IMR-90 (cell line): ENCODE measurements around the gene EPS15. TPM values are rescaled to one million over a fixed set of nuclear protein-coding genes. Genes with fewer than 3 reads are reported as not detected.

Experiments used
- ATAC-seq: fragments of 200-7000 bp; cut with Tn5 transposase; 2 replicates; pipeline ENCODE4 v1.9.1; 2020; ENCODE audit warnings: low read depth, mild to moderate bottlenecking, moderate library complexity
- BruUV-seq: library from RNA; stranded (reverse); fragments of 400-500 nt; replicated peaks from 2 replicates; lab custom pipeline; 2021; lab: Mats Ljungman, UMichigan
- CTCF ChIA-PET: fragments of 300-600 bp; formaldehyde crosslinking; extraction: SDS; loops from one replicate; lab custom pipeline; 2021; ENCODE audit warnings: antibody characterized with exemption; lab: Yijun Ruan, JAX
- POLR2A ChIA-PET: fragments of 300-600 bp; sonication (Branson Sonifier 250); formaldehyde crosslinking; loops from one replicate; lab custom pipeline; 2022; ENCODE audit warnings: antibody characterized with exemption; ENCODE audit not compliant: unreplicated experiment; lab: Charles Lee
- DNase-seq: peaks from one replicate; pipeline ENCODE4 v3.0.0; 2013
- H2AFZ ChIP-seq: replicated peaks from 2 replicates; pipeline ENCODE3; 2013; ENCODE audit warnings: low read length, mild to moderate bottlenecking; ENCODE audit not compliant: poor library complexity
- H2AK5ac ChIP-seq: 2 replicates; pipeline ENCODE4 v1.6.1; 2013; ENCODE audit warnings: low read depth, low read length, inconsistent platforms
- H2AK9ac ChIP-seq: replicated peaks from 2 replicates; pipeline ENCODE3; 2013; ENCODE audit warnings: mild to moderate bottlenecking, low read depth, low read length, moderate library complexity; ENCODE audit not compliant: poor library complexity
- H2BK120ac ChIP-seq: 2 replicates; pipeline ENCODE4 v1.6.1; 2013; ENCODE audit warnings: low read depth, low read length, inconsistent platforms
- H2BK15ac ChIP-seq: 3 replicates; pipeline ENCODE4 v1.6.1; 2013; ENCODE audit warnings: low read depth, low read length, inconsistent platforms
- H2BK20ac ChIP-seq: 2 replicates; pipeline ENCODE4 v1.6.1; 2013; ENCODE audit warnings: low read depth, mild to moderate bottlenecking, inconsistent platforms, low read length, moderate library complexity
- H2BK5ac ChIP-seq: 2 replicates; pipeline ENCODE4 v1.6.1; 2013; ENCODE audit warnings: mild to moderate bottlenecking, low read depth, low read length, inconsistent platforms; ENCODE audit not compliant: poor library complexity, severe bottlenecking
- H3K14ac ChIP-seq: replicated peaks from 2 replicates; pipeline ENCODE4 v1.6.1; 2013; ENCODE audit warnings: low read depth, low read length, inconsistent platforms
- H3K18ac ChIP-seq: 2 replicates; pipeline ENCODE4 v1.6.1; 2013; ENCODE audit warnings: low read depth, low read length, control low read depth
- H3K23ac ChIP-seq: 2 replicates; pipeline ENCODE4 v1.6.1; 2013; ENCODE audit warnings: low read depth, low read length, inconsistent platforms
- H3K27ac ChIP-seq: 2 replicates; pipeline ENCODE4 v1.5.1; 2013; ENCODE audit warnings: mild to moderate bottlenecking, control low read depth, low read length; ENCODE audit not compliant: insufficient read depth
- H3K27me3 ChIP-seq: 2 replicates; pipeline ENCODE4 v1.6.1; 2013; ENCODE audit warnings: low read length; ENCODE audit not compliant: control insufficient read depth, insufficient read depth
- H3K36me3 ChIP-seq: 2 replicates; pipeline ENCODE4 v1.6.1; 2013; ENCODE audit warnings: low read length, mixed read lengths; ENCODE audit not compliant: control insufficient read depth, insufficient read depth
- H3K4ac ChIP-seq: 2 replicates; pipeline ENCODE4 v1.6.1; 2013; ENCODE audit warnings: low read depth, low read length, inconsistent platforms
- H3K4me1 ChIP-seq: 2 replicates; pipeline ENCODE4 v1.6.1; 2013; ENCODE audit warnings: low read length, mixed read lengths; ENCODE audit not compliant: control insufficient read depth, insufficient read depth
- H3K4me2 ChIP-seq: 2 replicates; pipeline ENCODE4 v1.6.1; 2013; ENCODE audit warnings: low read depth, mild to moderate bottlenecking, control low read depth, low read length, moderate library complexity
- H3K4me3 ChIP-seq: 2 replicates; pipeline ENCODE4 v1.5.1; 2013; ENCODE audit warnings: low read depth, mild to moderate bottlenecking, control low read depth, low read length, moderate library complexity; ENCODE audit not compliant: insufficient read depth
- H3K56ac ChIP-seq: 2 replicates; pipeline ENCODE4 v1.6.1; 2013; ENCODE audit warnings: low read length, inconsistent platforms; ENCODE audit not compliant: insufficient read depth; ENCODE audit errors: extremely low read depth
- H3K79me1 ChIP-seq, 2 experiments: 2 replicates each; pipeline ENCODE4 v1.6.1; 2013; ENCODE audit warnings: low read length in 2 of 2, inconsistent platforms in 1 of 2, low read depth in 1 of 2
- H3K9ac ChIP-seq: 2 replicates; pipeline ENCODE4 v1.6.1; 2013; ENCODE audit warnings: low read depth, low read length, control low read depth
- H3K9me1 ChIP-seq: 2 replicates; pipeline ENCODE4 v1.6.1; 2013; ENCODE audit warnings: low read length, inconsistent platforms; ENCODE audit not compliant: insufficient read depth
- H3K9me3 ChIP-seq: 2 replicates; pipeline ENCODE4 v1.6.1; 2013; ENCODE audit warnings: low read length; ENCODE audit not compliant: control insufficient read depth, insufficient read depth
- H4K20me1 ChIP-seq: 2 replicates; pipeline ENCODE4 v1.6.1; 2013; ENCODE audit warnings: low read length, inconsistent platforms; ENCODE audit not compliant: insufficient read depth
- H4K5ac ChIP-seq: 2 replicates; pipeline ENCODE4 v1.6.1; 2013; ENCODE audit warnings: mild to moderate bottlenecking, low read depth, low read length, control low read depth
- H4K8ac ChIP-seq, 2 experiments: 2 replicates each; pipeline ENCODE4 v1.6.1; 2013; ENCODE audit warnings: low read depth in 2 of 2, low read length in 2 of 2, control low read depth in 1 of 2, inconsistent platforms in 1 of 2
- H4K91ac ChIP-seq: 2 replicates; pipeline ENCODE4 v1.6.1; 2013; ENCODE audit warnings: low read depth, low read length, inconsistent platforms; ENCODE audit not compliant: insufficient read depth
- BHLHE40 ChIP-seq: fragments of 150-350 bp; IDR thresholded peaks from 2 replicates; pipeline ENCODE4 v1.6.1; 2016; ENCODE audit warnings: mild to moderate bottlenecking, low read depth, low read length
- CEBPB ChIP-seq: IDR thresholded peaks from 2 replicates; pipeline ENCODE4 v1.6.1; 2012; ENCODE audit warnings: low read depth, low read length, improper control_type of control experiment
- CHD1 ChIP-seq: IDR thresholded peaks from 2 replicates; pipeline ENCODE4 v1.6.1; 2012; ENCODE audit warnings: low read depth, low read length, improper control_type of control experiment
- CTCF ChIP-seq: conservative IDR thresholded peaks from 2 replicates; pipeline ENCODE4 v1.5.1; 2012; ENCODE audit warnings: mild to moderate bottlenecking, low read depth, low read length, improper control_type of control experiment
- FOS ChIP-seq: fragments of 150-350 bp; IDR thresholded peaks from 2 replicates; pipeline ENCODE4 v1.6.1; 2016; ENCODE audit warnings: low read depth, low read length
- MAFK ChIP-seq: IDR thresholded peaks from 2 replicates; pipeline ENCODE4 v1.6.1; 2012; ENCODE audit warnings: low read depth, low read length, improper control_type of control experiment
- MAZ ChIP-seq: IDR thresholded peaks from 2 replicates; pipeline ENCODE4 v1.6.1; 2012; ENCODE audit warnings: low read depth, mild to moderate bottlenecking, low read length, improper control_type of control experiment, moderate library complexity, borderline replicate concordance
- MXI1 ChIP-seq: IDR thresholded peaks from 2 replicates; pipeline ENCODE4 v1.6.1; 2012; ENCODE audit warnings: low read depth, mild to moderate bottlenecking, low read length, moderate library complexity, borderline replicate concordance
- NFE2L2 ChIP-seq: fragments of 150-350 bp; IDR thresholded peaks from 2 replicates; pipeline ENCODE4 v1.6.1; 2016; ENCODE audit warnings: low read depth, mild to moderate bottlenecking, low read length
- POLR2A ChIP-seq: IDR thresholded peaks from 2 replicates; pipeline ENCODE4 v1.6.1; 2012; ENCODE audit warnings: mild to moderate bottlenecking, low read depth, low read length
- RAD21 ChIP-seq: IDR thresholded peaks from 2 replicates; pipeline ENCODE4 v1.6.1; 2012; ENCODE audit warnings: low read length, improper control_type of control experiment
- RCOR1 ChIP-seq: IDR thresholded peaks from 2 replicates; pipeline ENCODE4 v1.6.1; 2012; ENCODE audit warnings: mild to moderate bottlenecking, low read length, improper control_type of control experiment; ENCODE audit not compliant: insufficient replicate concordance
- RFX5 ChIP-seq: IDR thresholded peaks from 2 replicates; pipeline ENCODE4 v1.8.0; 2012; ENCODE audit warnings: low read depth, mild to moderate bottlenecking, low read length, moderate library complexity
- SMC3 ChIP-seq: fragments of 150-350 bp; IDR thresholded peaks from 2 replicates; pipeline ENCODE4 v1.6.1; 2016; ENCODE audit warnings: low read depth, mild to moderate bottlenecking, antibody characterized with exemption, low read length, moderate library complexity
- USF2 ChIP-seq: fragments of 150-350 bp; IDR thresholded peaks from 2 replicates; pipeline ENCODE4 v1.6.1; 2017; ENCODE audit warnings: mild to moderate bottlenecking, antibody characterized with exemption, low read length, low read depth
- dilution Hi-C: fragments of 300-500 bp; cut with HindIII; formaldehyde crosslinking; loops from one replicate; pipeline ENCODE4 v1.14.3; 2018; ENCODE audit warnings: low sequenced_read_pairs; ENCODE audit not compliant: unreplicated experiment
- in situ Hi-C: fragments of 300-500 bp; cut with MboI; formaldehyde crosslinking; loops from 3 replicates; pipeline ENCODE4 v1.14.3; 2019; ENCODE audit warnings: low sequenced_read_pairs, inconsistent platforms, mixed read lengths
- intact Hi-C: fragments of 100-400 bp; cut with micrococcal nuclease; formaldehyde crosslinking; loops from 2 replicates; pipeline ENCODE4 v1.10.0; 2022
- polyA plus RNA-seq, 3 experiments: library from polyadenylated mRNA; depleted of rRNA; stranded (reverse); fragments of >200 nt; gene quantifications; 2 replicates each; pipeline ENCODE4 v1.2.3, GENCODE V29; 2012; ENCODE audit warnings: low replicate concordance in 1 of 3
- total RNA-seq: library from RNA; depleted of rRNA; stranded (reverse); fragments of >200 nt; gene quantifications from 2 replicates; pipeline ENCODE4 v1.2.3, GENCODE V29; 2012
- TF ChIP-seq, protein P1 (sequence below): fragments of 150-350 bp; IDR thresholded peaks from 2 replicates; pipeline ENCODE4 v1.6.1; 2016; ENCODE audit warnings: low read depth, mild to moderate bottlenecking, low read length, moderate library complexity, borderline replicate concordance

The EPS15 gene
- total and polyA plus RNA-seq, 2 of the 4 experiments (the other 2 are of a cell fraction): 17.6 to 38.0 TPM

GRCh38 chr1:51323778-51324177 is 195.3 kb downstream of the EPS15 start:
- Histone ChIP-seq H3K9me1 (no peaks in the 10 kb centered on the region), H4K91ac (no peak overlapping the region), H3K4me3 (no peak overlapping the region), H2BK20ac (no peak overlapping the region), H2AFZ (no peak overlapping the region), H3K4me2 (no peak overlapping the region), H3K56ac (no peak overlapping the region), H4K8ac (no peak overlapping the region), H3K79me1 (no peaks in the 10 kb centered on the region), H2BK5ac (no peak overlapping the region), H3K27ac (no peak overlapping the region), H3K23ac (no peak overlapping the region), H2BK120ac (no peak overlapping the region), H3K9ac (no peak overlapping the region), H3K27me3 (peaks cover 4% of the 10 kb centered on the region; the same call in 1 of the 2 replicates), H2AK9ac (no peak overlapping the region), H3K18ac (no peak overlapping the region), H4K5ac (no peak overlapping the region), H3K9me3 (no peaks in the 10 kb centered on the region; the same call in 1 of the 2 replicates), H2AK5ac (no peak overlapping the region), H3K4ac (no peak overlapping the region), H3K4me1 (peaks cover 1% of the 10 kb centered on the region), H4K20me1 (no peaks in the 10 kb centered on the region), H3K36me3 (no peaks in the 10 kb centered on the region), H2BK15ac (no peak overlapping the region), H3K14ac (no peak overlapping the region)
- no TSS peak for BruUV-seq
- DNase-seq: no peak
- dilution Hi-C loops (no loop called here), in situ Hi-C loops (no loop called here), intact Hi-C loops (no loop called here)
- POLR2A ChIA-PET: no interaction called here
- ATAC-seq: no peak
- TF ChIP-seq MXI1: no peak
- no peak for TF ChIP-seq RFX5
- TF ChIP-seq, protein P1, sequence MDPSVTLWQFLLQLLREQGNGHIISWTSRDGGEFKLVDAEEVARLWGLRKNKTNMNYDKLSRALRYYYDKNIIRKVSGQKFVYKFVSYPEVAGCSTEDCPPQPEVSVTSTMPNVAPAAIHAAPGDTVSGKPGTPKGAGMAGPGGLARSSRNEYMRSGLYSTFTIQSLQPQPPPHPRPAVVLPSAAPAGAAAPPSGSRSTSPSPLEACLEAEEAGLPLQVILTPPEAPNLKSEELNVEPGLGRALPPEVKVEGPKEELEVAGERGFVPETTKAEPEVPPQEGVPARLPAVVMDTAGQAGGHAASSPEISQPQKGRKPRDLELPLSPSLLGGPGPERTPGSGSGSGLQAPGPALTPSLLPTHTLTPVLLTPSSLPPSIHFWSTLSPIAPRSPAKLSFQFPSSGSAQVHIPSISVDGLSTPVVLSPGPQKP: no peak
- no peak for TF ChIP-seq NFE2L2
- TF ChIP-seq USF2: no peak
- TF ChIP-seq CTCF: no peak
- no peak for TF ChIP-seq FOS
- TF ChIP-seq BHLHE40: no peak
- no peak for TF ChIP-seq RAD21
- TF ChIP-seq SMC3: no peak
- no peak for TF ChIP-seq CHD1
- no peak for TF ChIP-seq RCOR1
- no peak for TF ChIP-seq CEBPB
- TF ChIP-seq MAZ: no peak
- no peak for TF ChIP-seq MAFK
- TF ChIP-seq POLR2A: no peak
- CTCF ChIA-PET: no interaction called here
